Endometrium (tissue), 2 donors: ENCODE measurements around the gene IDNK.
"Not testable (repeated sequence)": the region's sequence is repeated elsewhere in the genome, so short reads cannot be mapped to it uniquely, and the experiment has no call there.

ENCODE experiments used
- FAIRE-seq: peaks from 2 replicates; lab custom pipeline; 2012; peaks lifted over from hg19 to GRCh38; lab: Jason Lieb, UNC
- donor health status: control.
- donor health status: control.

Gene IDNK

DNA sequence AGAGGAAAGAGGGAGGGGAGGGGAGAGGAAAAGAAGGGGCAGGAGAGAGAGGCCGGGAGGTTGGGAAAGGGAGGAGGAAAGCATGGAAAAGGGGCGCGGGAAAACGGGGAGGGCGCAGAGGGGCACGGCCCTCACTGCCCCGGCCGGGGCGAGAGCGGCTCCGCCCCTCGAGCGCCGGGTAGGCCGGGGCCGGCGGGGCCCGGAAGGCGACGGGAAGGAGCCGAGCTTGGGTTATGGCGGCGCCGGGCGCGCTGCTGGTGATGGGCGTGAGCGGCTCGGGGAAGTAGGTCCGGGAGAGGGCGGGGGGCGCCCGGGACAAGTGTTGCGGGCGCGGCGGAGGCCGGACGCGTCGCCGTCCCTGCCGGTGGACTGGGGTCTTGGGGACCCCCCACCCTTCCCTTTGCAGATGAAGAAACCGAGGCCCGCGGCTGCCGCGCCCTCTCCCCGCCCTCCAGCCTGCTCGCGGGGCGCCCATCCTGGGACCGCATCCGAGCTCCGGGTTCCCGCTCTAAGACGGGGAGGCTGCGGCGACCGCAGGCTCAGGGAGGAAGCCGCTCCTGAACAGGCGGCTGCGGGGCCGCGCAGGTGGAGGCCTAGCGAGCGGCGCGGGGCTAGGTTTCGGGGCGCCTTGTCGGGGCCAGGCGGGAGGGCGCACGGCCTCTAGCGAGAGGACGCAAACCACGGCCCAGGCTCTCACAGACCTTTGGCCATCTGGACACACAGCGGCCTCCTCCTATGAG, at the start of gene IDNK:
Gene IDNK, plus strand, starts transcription at position 205 of the 740 bp plus-strand sequence. Its CDS starts 29 bp downstream, at position 234.
- no peak for FAIRE-seq

DNA sequence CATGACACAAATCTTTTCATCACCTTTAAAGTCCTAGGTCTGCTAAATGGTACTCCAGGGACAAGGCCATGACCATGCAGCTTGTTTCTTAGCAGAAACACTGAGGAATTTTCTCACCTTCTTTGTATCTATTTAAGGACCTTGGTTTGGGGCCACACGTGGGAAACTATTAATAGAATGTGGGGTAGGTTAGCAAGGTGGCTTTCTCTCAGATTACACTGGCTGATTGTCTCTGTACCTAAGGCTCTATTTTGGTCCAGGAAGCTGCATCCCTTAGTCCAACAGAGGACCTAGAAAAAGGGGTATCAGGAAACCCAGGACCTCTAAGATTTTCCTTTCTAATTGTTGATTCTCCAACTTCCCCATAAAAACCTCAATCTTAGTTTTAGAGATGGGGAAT, 48.5 kb upstream of the IDNK start:
- FAIRE-seq, result no peak

DNA sequence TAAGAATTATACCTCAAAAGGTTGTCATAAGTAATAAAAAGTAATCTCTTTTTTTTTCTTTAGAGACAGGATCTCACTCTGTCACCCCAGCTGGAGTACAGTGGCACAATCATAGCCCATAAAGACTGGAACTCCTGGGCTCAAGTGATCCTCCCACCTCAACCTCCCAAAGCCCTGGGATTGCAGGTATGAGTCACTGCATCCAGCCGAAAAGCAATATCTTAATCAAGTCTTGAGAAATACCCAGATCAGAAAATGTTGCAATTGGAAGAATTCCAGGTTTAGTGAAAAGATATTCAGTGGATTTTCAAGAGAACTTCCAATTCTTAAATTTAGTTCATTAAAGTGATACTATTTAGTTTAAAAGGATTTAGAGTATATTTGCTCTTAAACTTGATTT, 40.9 kb upstream of the IDNK start:
- FAIRE-seq, result no peak

DNA sequence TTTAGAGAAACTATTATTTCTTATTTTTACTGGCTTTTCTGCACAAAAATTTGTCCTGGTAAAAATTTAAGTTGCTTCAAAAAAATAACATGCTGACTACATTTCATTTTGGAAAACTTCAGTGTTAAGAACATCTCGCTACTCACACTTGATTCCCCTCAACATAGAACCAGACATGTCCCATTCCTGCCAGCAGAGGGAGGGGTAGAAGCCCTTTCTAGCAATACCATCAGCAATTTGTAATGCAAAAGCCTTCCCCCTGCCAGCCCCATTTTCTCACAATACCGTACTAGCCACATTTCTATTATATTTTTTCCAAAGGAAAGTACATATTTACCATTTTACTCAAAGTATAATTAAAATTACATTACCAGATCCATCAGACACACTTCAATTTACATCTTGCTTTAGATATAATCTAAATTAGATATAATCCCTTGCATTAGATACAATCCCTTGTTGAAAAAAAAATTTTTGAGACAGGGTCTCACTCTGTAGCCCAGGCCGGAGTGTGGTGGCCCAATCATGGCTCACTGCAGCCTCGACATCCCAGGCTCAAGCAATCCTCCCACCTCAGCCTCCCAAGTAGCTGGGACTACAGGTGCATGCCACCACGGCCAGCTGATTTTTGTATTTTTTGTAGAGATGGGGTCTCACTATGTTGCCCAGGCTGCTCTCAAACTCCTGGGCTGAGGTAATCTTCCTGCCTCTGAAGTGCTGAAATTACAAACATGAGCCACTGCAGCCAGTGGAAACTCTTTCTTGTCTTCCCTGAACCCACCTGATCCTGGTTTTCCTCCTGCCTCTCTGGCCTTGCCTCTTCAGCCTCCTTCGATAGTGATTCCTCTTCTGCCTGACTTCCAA, 39.6 kb upstream of the IDNK start:
- FAIRE-seq, result peak; percentile 37

DNA sequence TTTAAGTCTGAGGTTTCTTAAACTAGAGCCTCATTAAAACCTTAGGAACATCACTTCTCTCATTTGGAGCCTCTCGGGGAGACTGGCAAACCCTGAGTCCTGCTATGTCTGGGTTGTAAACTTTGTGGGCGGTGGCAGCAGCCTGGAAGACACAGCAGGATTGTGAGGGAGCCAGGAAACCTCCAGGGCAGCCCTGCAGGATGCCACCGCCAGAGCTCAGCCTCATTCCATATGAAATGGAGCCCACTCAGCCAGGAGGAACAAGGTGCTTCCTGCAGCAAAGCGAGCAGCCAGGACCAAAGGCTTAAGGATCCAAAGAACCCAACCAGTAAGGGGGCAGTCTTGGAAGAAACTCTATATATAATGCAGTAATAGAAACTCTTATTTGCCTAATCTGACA, 37.9 kb upstream of the IDNK start:
- no peak for FAIRE-seq

DNA sequence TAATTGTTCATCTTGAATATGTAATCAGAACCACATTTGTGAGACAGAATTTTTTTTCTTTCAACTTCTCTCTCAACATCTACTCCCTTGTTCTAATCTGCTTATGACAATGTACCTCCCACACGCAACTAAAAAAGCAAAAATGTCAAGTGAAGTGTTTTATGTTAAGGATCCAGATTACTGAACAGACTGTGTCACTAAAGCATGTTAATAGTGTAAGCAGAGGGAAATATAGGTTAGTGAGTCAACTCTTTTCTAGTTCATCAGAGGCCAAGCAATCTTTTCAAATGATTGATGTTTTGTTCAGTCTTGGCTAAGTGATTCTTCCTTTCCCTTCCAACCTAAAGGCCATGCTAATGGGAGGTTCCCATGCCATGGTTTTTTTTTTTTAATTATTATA, 34.7 kb upstream of the IDNK start:
- FAIRE-seq, result no peak

DNA sequence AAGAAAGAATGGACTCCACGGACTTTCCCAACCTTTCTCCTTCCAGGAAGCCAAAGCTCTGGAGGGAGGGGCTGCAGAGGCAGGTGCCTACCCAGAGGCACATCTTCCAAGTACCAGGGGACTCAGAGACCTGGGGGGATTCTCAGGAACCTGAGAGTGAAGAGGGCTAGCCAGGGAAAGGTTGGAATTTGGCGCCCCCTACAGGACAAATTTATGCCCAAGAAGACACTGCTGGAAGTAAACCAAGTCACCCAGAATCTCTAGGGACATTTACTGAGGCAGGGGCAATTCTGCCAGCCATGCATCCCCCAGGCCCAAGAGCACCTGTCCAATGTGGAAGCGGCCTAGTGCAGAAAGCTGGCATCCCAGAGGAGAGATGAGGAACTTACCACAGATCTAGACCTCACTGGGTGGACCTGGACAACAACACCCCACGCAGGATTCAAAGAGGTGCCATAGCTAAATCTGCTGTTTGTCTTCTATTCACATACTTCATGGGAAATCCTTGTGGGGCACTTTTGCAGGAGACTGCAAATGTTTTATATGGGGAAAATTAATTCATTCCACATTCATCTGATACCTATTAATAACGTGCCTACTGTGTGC, 25.9 kb upstream of the IDNK start:
- FAIRE-seq, result no peak

DNA sequence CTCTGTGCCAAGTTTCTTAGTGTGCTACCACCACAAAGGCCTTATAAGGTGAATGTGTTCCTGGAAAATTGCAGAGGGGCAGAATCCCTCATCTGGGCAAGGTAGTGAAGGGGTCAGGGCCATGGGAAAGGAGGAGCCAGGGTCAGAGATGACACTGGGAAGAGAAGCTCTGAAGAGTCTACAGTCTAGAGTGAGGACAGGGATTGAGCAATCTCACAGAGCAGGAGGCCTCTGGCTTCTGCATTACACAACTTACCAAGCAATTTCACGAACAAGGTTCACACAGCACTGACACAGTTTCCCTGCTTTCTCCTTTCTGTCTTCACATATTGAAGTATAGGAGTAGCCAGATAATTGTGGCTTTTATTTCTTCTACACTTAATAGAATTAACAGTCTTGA, 24.5 kb upstream of the IDNK start:
- no peak for FAIRE-seq

DNA sequence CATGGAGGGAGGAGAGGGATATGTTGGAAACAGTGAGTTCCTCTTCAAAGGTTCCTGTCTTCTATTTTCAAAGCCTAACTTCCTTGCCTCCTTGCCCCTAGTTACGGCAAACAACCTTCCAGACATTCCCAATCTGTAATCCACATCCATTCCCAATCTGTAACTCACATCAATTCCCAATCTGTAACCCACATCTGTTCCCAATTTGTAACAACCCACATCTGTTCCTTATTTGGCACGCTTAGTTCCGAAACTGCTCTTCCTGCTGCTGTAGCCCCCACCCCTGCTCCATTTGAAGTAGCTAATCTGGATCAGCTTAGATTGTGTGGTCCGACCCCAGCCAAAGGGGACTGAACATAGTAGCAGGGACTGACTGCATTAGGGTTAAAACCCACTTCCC, 23.9 kb upstream of the IDNK start:
- FAIRE-seq, result no peak

DNA sequence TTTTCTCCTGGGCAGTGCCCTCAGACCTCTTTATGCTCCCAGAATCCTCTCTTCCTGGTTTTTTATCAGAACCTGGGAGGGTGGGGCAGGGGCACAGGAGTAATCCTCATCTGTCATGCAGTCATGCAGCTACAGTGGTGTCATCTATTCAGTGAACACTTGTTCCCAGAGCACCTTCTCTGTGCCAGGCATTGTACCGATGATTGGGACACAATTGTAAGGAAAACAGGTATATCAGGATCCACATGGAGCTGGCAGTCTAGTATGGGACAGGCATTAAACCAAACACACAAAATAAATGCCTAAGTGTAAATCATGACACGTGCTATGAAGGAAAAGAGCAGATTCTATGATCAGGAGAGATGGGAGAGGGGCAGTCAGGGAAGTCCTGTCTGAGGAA, 21.5 kb upstream of the IDNK start:
- no peak for FAIRE-seq

DNA sequence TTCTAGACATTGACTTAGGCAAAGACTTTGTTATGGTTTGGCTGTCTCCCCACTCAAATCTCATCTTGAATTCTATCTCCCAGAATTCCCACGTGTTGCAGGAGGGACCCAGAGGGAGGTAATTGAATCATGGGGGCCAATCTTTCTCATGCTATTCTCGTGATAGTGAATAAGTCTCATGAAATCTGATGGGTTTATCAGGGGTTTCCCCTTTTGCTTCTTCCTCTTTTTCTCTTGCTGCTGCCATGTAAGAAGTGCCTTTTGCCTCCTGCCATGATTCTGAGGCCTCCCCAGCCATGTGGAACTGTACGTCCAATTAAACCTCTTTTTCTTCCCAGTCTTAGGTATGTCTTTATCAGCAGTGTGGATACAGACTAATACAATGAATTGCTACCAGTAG, 15.3 kb upstream of the IDNK start:
- FAIRE-seq, result not testable (repeated sequence)

DNA sequence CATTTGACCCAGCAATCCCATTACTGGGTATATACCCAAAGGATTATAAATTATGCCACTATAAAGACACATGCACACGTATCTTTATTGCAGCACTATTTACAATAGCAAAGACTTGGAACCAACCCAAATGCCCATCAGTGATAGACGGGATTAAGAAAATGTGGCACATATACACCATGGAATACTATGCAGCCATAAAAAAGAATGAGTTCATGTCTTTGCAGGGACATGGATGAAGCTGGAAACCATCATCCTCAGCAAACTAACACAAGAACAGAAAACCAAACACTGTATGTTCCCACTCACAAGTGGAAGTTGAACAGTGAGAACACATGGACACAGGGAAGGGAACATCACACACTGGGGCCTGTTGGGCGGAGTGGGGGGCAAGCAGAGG, 9.6 kb upstream of the IDNK start:
- FAIRE-seq, result not testable (repeated sequence)

DNA sequence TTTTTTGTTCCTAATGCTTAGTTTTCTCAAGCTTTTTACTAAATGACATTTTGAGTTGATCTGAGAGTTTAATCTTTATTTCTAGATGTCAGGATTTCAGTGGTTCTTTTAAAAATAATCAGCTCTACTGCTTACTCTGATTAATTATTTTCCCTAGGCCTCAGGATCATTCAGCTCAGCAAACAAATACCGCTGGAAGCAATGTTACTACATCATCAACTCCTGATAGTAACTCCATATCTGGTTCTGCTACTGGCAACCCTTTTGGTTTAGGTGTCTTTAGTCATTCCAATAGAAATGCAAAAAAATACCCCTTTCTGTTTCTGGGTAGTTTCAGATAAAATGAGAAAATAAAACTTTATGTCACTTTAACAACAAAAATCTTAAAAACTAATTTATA, 5.6 kb upstream of the IDNK start:
- FAIRE-seq, result no peak

DNA sequence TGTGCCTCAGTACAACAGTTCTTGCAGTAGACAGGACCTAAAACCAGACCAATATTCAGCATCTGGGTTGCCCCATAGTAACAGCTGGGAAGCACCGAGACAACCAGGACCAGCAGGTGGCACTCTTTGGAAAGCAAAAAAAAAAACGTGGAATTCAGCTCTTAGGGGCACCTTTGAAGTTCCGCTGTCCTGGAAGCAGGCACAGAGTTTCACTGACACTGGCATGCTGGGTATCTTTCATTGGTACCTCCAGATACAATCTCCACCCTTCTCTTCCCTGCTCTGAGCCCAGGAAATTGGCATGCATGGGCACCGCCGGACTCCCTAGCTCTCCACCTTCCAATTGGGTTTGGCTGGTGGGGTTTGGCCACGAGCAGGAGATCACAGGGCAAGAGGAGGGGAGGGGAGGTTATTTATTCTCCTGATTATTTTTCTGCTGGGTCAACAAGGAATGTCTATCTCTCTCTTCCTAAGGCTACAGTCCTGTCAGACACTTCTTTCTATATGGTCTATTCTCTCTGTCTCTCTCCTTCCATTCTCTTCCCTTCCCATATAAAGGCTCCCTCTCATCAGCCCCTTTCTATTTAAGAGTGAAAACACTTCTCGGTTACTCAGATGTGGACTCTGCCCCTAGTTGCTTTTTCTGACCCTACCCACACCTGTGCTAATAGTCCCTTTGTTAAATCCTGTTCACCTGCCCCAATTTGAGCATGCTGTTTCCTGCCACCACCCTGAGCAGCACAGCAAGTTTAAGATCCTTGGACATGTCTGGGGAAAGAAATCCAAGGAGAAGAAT, 1.9 kb upstream of the IDNK start:
- FAIRE-seq, result no peak

DNA sequence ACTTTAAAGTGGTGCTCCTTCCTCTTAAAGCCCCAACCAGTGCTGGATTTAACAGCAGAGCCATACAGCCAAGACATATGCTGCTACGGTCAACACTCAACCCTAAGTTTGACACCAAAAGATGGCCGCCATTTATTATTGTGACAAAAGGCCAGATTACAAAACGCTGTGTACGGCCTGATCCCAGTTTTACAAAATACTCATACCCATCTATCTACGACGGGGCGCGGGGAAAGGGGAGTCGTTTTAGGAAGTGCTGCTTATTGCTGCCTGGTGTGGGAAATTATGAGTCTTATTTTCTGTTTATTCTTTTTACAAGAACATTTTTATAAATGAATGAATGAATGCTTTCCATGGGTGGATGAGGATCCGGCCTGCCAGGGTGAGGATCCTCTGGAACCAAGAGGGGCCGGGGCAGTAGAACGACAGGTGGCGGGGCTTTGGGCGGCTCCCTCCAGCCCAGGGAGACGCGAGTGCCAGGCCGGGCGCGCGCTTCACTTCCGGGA, 457 bp upstream of the IDNK start:
- no peak for FAIRE-seq

DNA sequence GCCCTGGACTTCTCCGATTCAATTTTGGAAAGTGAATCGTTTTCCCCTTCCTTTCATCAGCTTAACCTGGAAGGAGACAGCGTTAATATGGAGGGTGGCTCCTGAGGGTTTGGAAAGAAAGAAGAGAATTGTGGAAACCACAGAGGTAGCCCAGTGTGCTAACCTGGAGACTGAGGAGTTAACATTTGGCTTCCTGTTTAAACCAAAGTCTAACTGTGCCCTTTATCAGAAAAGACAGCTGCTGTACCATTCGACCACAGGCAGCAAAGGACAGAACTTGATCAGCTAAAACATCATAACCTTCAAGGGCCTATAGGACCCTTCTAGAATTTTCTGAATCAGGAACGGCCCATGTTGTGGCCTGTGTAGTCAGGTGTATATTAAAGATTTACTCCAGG, 735 bp downstream of the IDNK start:
- FAIRE-seq, result no peak

DNA sequence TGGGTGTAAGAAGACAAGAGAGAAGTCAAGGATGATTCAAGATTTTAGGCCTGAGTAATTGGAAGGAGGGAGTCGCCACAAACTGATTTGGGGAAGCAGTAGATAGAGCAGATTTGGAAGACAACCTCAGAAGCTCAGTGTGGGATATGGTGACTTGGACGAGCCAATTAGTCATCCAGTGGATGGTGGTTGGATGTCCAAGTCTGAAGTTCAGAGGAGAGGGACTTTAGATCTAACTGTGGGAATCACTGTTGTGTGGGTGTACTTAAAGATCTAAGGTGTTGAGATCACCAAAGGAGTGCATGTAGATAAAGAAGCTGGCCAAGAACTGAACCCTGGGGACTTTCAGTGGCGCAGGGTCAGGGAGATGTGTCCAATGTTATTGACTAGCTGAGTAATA, 2.2 kb downstream of the IDNK start:
- no peak for FAIRE-seq

DNA sequence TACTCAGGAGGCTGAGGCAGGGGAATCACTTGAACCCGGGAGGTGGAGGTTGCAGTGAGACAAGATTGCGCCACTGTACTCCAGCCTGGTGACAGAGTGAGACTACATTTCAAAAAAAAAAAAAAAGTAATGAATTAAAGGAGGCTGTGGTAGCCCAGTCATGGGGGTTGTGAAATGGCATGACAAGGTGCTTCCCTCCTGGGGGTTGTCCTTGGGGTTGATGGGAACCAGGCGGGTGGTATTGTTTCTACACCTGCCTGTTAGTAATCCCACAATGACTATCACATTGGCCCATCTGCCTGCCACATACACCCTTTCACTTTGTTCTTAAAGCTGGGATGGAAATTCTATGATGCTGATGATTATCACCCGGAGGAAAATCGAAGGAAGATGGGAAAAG, 5.6 kb downstream of the IDNK start:
- FAIRE-seq, result no peak

DNA sequence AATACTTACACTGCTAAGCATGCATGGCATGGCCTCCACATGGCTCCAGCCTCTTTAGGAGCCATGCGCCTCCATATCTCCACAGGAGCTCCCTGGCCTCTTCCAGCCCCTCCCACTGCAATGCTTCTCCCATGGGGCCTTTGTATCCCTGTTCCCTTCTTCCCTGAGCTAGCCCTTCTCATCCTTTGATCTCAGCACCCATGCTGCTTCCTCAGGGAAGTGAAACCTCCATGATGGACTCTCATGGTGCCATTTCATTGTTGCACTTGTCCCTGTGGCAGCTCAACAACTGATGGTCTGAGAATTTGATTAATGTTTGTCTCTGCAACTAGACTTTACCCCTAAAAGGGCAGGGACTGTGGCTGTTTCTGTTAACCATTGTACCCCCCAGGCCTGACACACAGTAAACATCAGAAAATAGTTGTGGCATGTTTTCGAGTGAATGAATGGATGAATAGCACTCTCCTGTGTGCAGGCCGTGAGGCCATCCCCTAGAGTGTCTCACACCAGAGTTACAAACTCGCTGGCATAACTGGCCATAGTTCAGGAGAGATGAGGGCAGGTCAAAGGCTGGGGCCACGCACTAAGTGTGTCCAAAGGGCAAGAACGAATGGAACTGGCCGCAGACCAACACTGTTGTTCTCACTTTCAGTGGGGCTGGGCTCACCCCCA, 6.6 kb downstream of the IDNK start:
- FAIRE-seq, result no peak

DNA sequence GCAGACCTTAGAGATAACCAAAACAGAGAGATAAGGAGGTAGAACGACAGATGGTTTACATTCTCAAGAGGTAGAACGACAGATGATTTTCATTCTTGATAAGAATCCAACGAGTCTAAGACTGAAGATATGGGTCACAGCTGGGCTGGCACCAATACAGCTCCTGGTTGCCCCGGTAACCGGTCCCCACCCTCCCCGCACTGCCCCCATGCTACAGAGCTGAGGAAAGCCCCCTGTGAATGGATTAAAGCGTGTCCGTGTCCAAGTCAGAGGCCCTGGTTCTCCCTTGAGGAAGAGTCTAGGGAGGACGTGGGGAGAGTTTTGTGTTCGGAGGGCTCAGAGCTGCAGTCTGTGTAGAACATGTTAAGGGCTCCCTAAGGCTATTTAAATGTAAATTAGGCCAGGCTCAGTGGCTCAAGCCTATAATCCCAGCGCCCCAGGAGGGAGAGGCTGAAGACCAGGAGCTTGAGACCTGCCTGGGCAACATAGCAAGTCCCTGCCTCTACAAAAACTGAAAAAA, 8.1 kb downstream of the IDNK start:
- FAIRE-seq, result no peak

DNA sequence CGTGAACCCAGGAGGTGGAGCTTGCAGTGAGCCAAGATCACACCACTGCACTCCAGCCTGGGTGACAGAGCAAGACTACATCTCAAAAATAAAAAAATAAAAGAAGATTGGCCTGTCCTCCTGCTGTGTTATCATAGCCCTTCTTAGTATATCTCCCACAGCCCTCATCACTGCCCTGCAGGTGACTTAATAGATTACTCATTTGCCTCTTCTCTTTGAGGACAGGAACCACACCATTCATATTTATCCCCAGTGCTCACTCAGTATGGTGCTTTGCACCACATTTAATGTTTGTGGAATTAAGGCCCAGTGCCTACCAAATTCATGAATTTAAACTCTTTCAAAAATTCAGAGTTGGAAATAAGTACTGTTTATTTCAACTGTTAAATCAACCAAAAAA, 10.3 kb downstream of the IDNK start:
- no peak for FAIRE-seq
